H9 (cell line): ENCODE results near the gene DBNL. TPM values are rescaled to one million over a fixed set of nuclear protein-coding genes. Genes with fewer than 3 reads are reported as not detected.

Experiments used
- DNase-seq: peaks from one replicate; pipeline ENCODE4 v3.0.0-alpha.2; 2017
- H2AFZ ChIP-seq: one replicate; pipeline ENCODE4 v1.6.1; 2013; ENCODE audit warnings: mild to moderate bottlenecking, low read length, control low read depth, moderate library complexity
- H2AK5ac ChIP-seq: 2 replicates; pipeline ENCODE4 v1.6.1; 2013; ENCODE audit warnings: low read length, control low read depth, mixed read lengths; ENCODE audit not compliant: insufficient read length
- H2BK120ac ChIP-seq: one replicate; pipeline ENCODE4 v1.6.1; 2013; ENCODE audit warnings: low read depth, mild to moderate bottlenecking, low read length, control low read depth, inconsistent platforms; ENCODE audit not compliant: poor library complexity, severe bottlenecking
- H2BK12ac ChIP-seq: 2 replicates; pipeline ENCODE4 v1.6.1; 2013; ENCODE audit warnings: low read length, control low read depth, mixed read lengths, low read depth; ENCODE audit not compliant: insufficient read length
- H2BK15ac ChIP-seq: 2 replicates; pipeline ENCODE4 v1.6.1; 2013; ENCODE audit warnings: low read depth, low read length, control low read depth
- H2BK20ac ChIP-seq: one replicate; pipeline ENCODE4 v1.6.1; 2013; ENCODE audit warnings: low read depth, mild to moderate bottlenecking, low read length, control low read depth, inconsistent platforms; ENCODE audit not compliant: poor library complexity, severe bottlenecking
- H2BK5ac ChIP-seq: 2 replicates; pipeline ENCODE4 v1.6.1; 2013; ENCODE audit warnings: low read length, control low read depth, mixed read lengths; ENCODE audit not compliant: insufficient read length
- H3K14ac ChIP-seq: 2 replicates; pipeline ENCODE4 v1.6.1; 2013; ENCODE audit warnings: low read length, control low read depth; ENCODE audit not compliant: insufficient read depth
- H3K18ac ChIP-seq: 2 replicates; pipeline ENCODE4 v1.6.1; 2013; ENCODE audit warnings: low read depth, mild to moderate bottlenecking, mixed read lengths, low read length, control low read depth; ENCODE audit not compliant: insufficient read length
- H3K23ac ChIP-seq: 2 replicates; pipeline ENCODE4 v1.6.1; 2013; ENCODE audit warnings: low read length, control low read depth, mixed read lengths, low read depth; ENCODE audit not compliant: insufficient read length
- H3K23me2 ChIP-seq: 2 replicates; pipeline ENCODE4 v1.6.1; 2013; ENCODE audit warnings: low read depth, mild to moderate bottlenecking, mixed read lengths, low read length, control low read depth; ENCODE audit not compliant: insufficient read length, poor library complexity, severe bottlenecking
- H3K27ac ChIP-seq: 2 replicates; pipeline ENCODE4 v1.5.1; 2013; ENCODE audit warnings: low read length, control low read depth, mixed read lengths, low read depth; ENCODE audit not compliant: insufficient read length
- H3K27me3 ChIP-seq: 2 replicates; pipeline ENCODE4 v1.6.1; 2013; ENCODE audit warnings: low read length, control low read depth, inconsistent platforms; ENCODE audit not compliant: insufficient read depth
- H3K4ac ChIP-seq: 2 replicates; pipeline ENCODE4 v1.6.1; 2013; ENCODE audit warnings: low read depth, mild to moderate bottlenecking, control low read depth, inconsistent platforms, low read length, moderate library complexity
- H3K4me1 ChIP-seq: 2 replicates; pipeline ENCODE4 v1.6.1; 2013; ENCODE audit warnings: low read length, control low read depth, inconsistent platforms; ENCODE audit not compliant: insufficient read depth
- H3K4me2 ChIP-seq: 2 replicates; pipeline ENCODE4 v1.6.1; 2013; ENCODE audit warnings: low read length, control low read depth, mixed read lengths; ENCODE audit not compliant: insufficient read length, insufficient read depth
- H3K56ac ChIP-seq: 2 replicates; pipeline ENCODE4 v1.6.1; 2013; ENCODE audit warnings: low read depth, mild to moderate bottlenecking, mixed read lengths, low read length, control low read depth; ENCODE audit not compliant: insufficient read length
- H3K79me1 ChIP-seq: 2 replicates; pipeline ENCODE4 v1.6.1; 2013; ENCODE audit warnings: low read depth, mild to moderate bottlenecking, moderate library complexity, low read length, control low read depth, inconsistent platforms; ENCODE audit not compliant: insufficient read depth, poor library complexity, severe bottlenecking
- H3K79me2 ChIP-seq: 2 replicates; pipeline ENCODE4 v1.6.1; 2013; ENCODE audit warnings: low read length, control low read depth, inconsistent platforms; ENCODE audit not compliant: insufficient read depth
- H3K9ac ChIP-seq: 2 replicates; pipeline ENCODE4 v1.6.1; 2013; ENCODE audit warnings: low read length, control low read depth, mixed read lengths; ENCODE audit not compliant: insufficient read length; ENCODE audit errors: extremely low read depth
- H3K9me3 ChIP-seq: one replicate; pipeline ENCODE4 v1.6.1; 2013; ENCODE audit warnings: low read depth, low read length, inconsistent platforms; ENCODE audit not compliant: control insufficient read depth
- H3T11ph ChIP-seq: one replicate; pipeline ENCODE4 v1.6.1; 2013; ENCODE audit warnings: mild to moderate bottlenecking, low read length, control low read depth, inconsistent platforms
- H4K20me1 ChIP-seq: one replicate; pipeline ENCODE4 v1.6.1; 2013; ENCODE audit not compliant: control insufficient read depth, insufficient read length, insufficient read depth
- H4K5ac ChIP-seq: 2 replicates; pipeline ENCODE4 v1.6.1; 2013; ENCODE audit warnings: low read depth, mild to moderate bottlenecking, mixed read lengths, low read length, control low read depth; ENCODE audit not compliant: insufficient read length
- H4K8ac ChIP-seq: replicated peaks from 2 replicates; pipeline ENCODE4 v1.6.1; 2013; ENCODE audit warnings: low read length, control low read depth, mixed read lengths, low read depth; ENCODE audit not compliant: insufficient read length
- H4K91ac ChIP-seq: 2 replicates; pipeline ENCODE4 v1.6.1; 2013; ENCODE audit warnings: low read depth, mild to moderate bottlenecking, moderate library complexity, mixed read lengths, low read length, control low read depth; ENCODE audit not compliant: insufficient read length
- H3K27ac Mint-ChIP-seq, 3 experiments: 2 replicates in 2 of 3; 3 replicates in 1 of 3; pipeline ENCODE4 v1.8.0; 2020 to 2021; ENCODE audit warnings: mixed read lengths in 3 of 3, mild to moderate bottlenecking in 1 of 3, moderate library complexity in 1 of 3
- H3K27me3 Mint-ChIP-seq: 2 replicates; pipeline ENCODE4 v1.8.0; 2021; ENCODE audit warnings: low read depth, mild to moderate bottlenecking, moderate library complexity, mixed read lengths
- H3K36me3 Mint-ChIP-seq, 3 experiments: 2 replicates in 2 of 3; 3 replicates in 1 of 3; pipeline ENCODE4 v1.8.0; 2020 to 2021; ENCODE audit warnings: low read depth in 3 of 3, mixed read lengths in 3 of 3; ENCODE audit not compliant: insufficient read depth in 1 of 3
- H3K4me1 Mint-ChIP-seq, 2 experiments: 2 replicates each; pipeline ENCODE4 v1.8.0; 2020; ENCODE audit warnings: mixed read lengths in 2 of 2
- H3K4me3 Mint-ChIP-seq, 2 experiments: 2 replicates in 1 of 2; 3 replicates in 1 of 2; pipeline ENCODE4 v1.8.0; 2020 to 2021; ENCODE audit warnings: mild to moderate bottlenecking in 2 of 2, mixed read lengths in 2 of 2, moderate library complexity in 1 of 2
- H3K9me3 Mint-ChIP-seq, 2 experiments: 2 replicates in 1 of 2; 3 replicates in 1 of 2; pipeline ENCODE4 v1.8.0; 2020; ENCODE audit warnings: mild to moderate bottlenecking in 2 of 2, mixed read lengths in 2 of 2, moderate library complexity in 1 of 2
- CTCF ChIP-seq: fragments of 200-600 bp; sonication (generic); conservative IDR thresholded peaks from 3 replicates; pipeline ENCODE4 v1.8.0; 2021; ENCODE audit warnings: antibody characterized with exemption, mild to moderate bottlenecking
- WGBS: extraction: QIAGEN DNeasy Blood & Tissue Kit; methylation state at CpG from one replicate; pipeline ENCODE4 v1.1.7; 2013; ENCODE audit warnings: missing lambda C conversion rate, low lambda C conversion rate, mixed read lengths; ENCODE audit not compliant: insufficient read length; ENCODE audit errors: extremely low coverage; 5-methylcytosine and 5-hydroxymethylcytosine counted together
- total RNA-seq: library from RNA; stranded (reverse); gene quantifications from 2 replicates; pipeline ENCODE4 v1.2.1, GENCODE V29; 2021

Gene DBNL
- total RNA-seq, 1 experiment from 2014 or later, result 51.3 TPM

DNA sequence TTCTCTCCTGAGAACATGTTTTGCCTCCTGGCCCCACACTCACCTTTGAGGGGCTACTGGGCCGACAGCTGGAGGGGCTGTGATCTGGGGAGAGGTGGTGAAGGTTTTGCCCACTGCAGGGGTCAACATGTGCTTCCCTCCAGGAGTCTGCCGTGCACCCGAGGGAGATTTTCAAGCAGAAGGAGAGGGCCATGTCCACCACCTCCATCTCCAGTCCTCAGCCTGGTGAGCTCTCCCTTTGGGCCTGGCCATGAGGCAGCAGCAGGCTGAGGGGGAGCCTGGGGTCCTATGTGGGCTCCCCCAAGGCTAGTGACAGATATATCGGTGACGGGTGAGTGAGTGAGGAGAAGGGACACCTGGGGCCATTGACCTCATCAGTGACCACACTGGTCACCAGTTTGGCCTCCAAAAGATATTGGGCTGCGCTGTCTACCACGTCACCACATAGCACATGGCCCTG, 14.3 kb downstream of the DBNL start:
- TF ChIP-seq CTCF, result no peak
- Histone ChIP-seq H3K27me3 (no peaks in the 10 kb centered on the region), H4K91ac (no peak overlapping the region), H3K23me2 (no peaks in the 10 kb centered on the region), H2BK120ac (no peak overlapping the region), H3K18ac (no peak overlapping the region), H3K23ac (no peak overlapping the region), H3K27ac (no peak overlapping the region), H2AK5ac (no peak overlapping the region), H3K4ac (no peak overlapping the region), H2BK5ac (no peak overlapping the region), H3K4me1 (no peaks in the 10 kb centered on the region; the same call in 1 of the 2 replicates), H3K9ac (no peak overlapping the region), H3K4me2 (no peak overlapping the region), H2BK15ac (no peak overlapping the region), H4K5ac (no peak overlapping the region), H4K8ac (no peak overlapping the region), H3K14ac (no peak overlapping the region), H3K56ac (no peak overlapping the region), H3K79me2 (no peaks in the 10 kb centered on the region), H4K20me1 (no peaks in the 10 kb centered on the region), H3K9me3 (no peaks in the 10 kb centered on the region), H2BK12ac (no peak overlapping the region), H2BK20ac (no peak overlapping the region), H3K79me1 (no peaks in the 10 kb centered on the region), H2AFZ (no peak overlapping the region), H3T11ph (no peak overlapping the region)
- no peak for DNase-seq
- peaks cover 16 to 66% (median 44%) of the 10 kb centered on the region in 3 experiments; a peak in 6 of 7 replicates for H3K36me3 Mint-ChIP-seq
- H3K27me3 Mint-ChIP-seq, result no peaks in the 10 kb centered on the region
- H3K4me3 Mint-ChIP-seq, result no peak overlapping the region
- H3K4me1 Mint-ChIP-seq, result peaks cover 5 to 7% of the 10 kb centered on the region in 2 experiments
- no peak overlapping the region for H3K27ac Mint-ChIP-seq
- H3K9me3 Mint-ChIP-seq, result no peaks in the 10 kb centered on the region; a peak in 2 of 5 replicates
- whole genome bisulfite sequencing, result no CpG with 5 or more reads among the region's 7 CpGs
